ENCODE data around the gene RAG1.

The RAG1 gene

GRCh38 chr11:36569095-36569494 lies 1.3 kb downstream of the RAG1 start:
- Histone ChIP-seq H3K4me1 (ENCODE audit: low read length) (no peaks in the 10 kb centered on the region), H3K27me3 (ENCODE audit: low read depth, low read length) (peaks cover 53% of the 10 kb centered on the region), H3K4me2 (ENCODE audit: low read length) (no peak overlapping the region), H3K9me3 (ENCODE audit: insufficient read depth, low read length) (no peaks in the 10 kb centered on the region), H3K9ac (ENCODE audit: low read length) (no peak overlapping the region), H3K79me2 (ENCODE audit: low read length) (no peaks in the 10 kb centered on the region), H4K20me1 (ENCODE audit: insufficient read depth, low read length) (no peaks in the 10 kb centered on the region), H2AFZ (ENCODE audit: low read depth, low read length) (no peak overlapping the region), H3K36me3 (replicated peaks; ENCODE audit: low read depth, low read length) (no peaks in the 10 kb centered on the region), H3K4me3 (ENCODE audit: low read length) (no peak overlapping the region), H3K27ac (ENCODE audit: low read length) (no peak overlapping the region)
- TF ChIP-seq EZH2phosphoT487 (IDR thresholded peaks at IDR 0.05; ENCODE audit: low read depth) = no peak
- no peak for TF ChIP-seq CTCF (IDR thresholded peaks at IDR 0.05; ENCODE audit: low read depth, low read length)

DNA sequence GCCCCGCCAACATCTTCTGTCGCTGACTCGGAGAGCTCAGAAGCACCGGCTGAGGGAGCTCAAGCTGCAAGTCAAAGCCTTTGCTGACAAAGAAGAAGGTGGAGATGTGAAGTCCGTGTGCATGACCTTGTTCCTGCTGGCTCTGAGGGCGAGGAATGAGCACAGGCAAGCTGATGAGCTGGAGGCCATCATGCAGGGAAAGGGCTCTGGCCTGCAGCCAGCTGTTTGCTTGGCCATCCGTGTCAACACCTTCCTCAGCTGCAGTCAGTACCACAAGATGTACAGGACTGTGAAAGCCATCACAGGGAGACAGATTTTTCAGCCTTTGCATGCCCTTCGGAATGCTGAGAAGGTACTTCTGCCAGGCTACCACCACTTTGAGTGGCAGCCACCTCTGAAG lies 6.7 kb downstream of the RAG1 start:
- Histone ChIP-seq H3K4me3 (ENCODE audit: low read length) (no peak overlapping the region), H3K27ac (ENCODE audit: low read length) (no peak overlapping the region), H4K20me1 (ENCODE audit: insufficient read depth, low read length) (no peaks in the 10 kb centered on the region), H3K9me3 (ENCODE audit: insufficient read depth, low read length) (no peaks in the 10 kb centered on the region), H3K36me3 (replicated peaks; ENCODE audit: low read depth, low read length) (no peaks in the 10 kb centered on the region), H3K27me3 (ENCODE audit: low read depth, low read length) (peaks cover 52% of the 10 kb centered on the region), H3K4me1 (ENCODE audit: low read length) (no peaks in the 10 kb centered on the region), H3K9ac (ENCODE audit: low read length) (no peak overlapping the region), H2AFZ (ENCODE audit: low read depth, low read length) (no peak overlapping the region), H3K79me2 (ENCODE audit: low read length) (no peaks in the 10 kb centered on the region), H3K4me2 (ENCODE audit: low read length) (no peak overlapping the region)
- no peak for TF ChIP-seq EZH2phosphoT487 (IDR thresholded peaks at IDR 0.05; ENCODE audit: low read depth)
- TF ChIP-seq CTCF (IDR thresholded peaks at IDR 0.05; ENCODE audit: low read depth, low read length) = no peak

DNA sequence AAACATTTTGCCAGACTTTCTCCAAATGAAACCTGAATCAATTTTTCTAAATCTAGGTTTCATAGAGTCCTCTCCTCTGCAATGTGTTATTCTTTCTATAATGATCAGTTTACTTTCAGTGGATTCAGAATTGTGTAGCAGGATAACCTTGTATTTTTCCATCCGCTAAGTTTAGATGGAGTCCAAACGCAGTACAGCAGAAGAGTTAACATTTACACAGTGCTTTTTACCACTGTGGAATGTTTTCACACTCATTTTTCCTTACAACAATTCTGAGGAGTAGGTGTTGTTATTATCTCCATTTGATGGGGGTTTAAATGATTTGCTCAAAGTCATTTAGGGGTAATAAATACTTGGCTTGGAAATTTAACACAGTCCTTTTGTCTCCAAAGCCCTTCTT lies 9.6 kb downstream of the RAG1 start:
- Histone ChIP-seq H3K27ac (ENCODE audit: low read length) (no peak overlapping the region), H3K79me2 (ENCODE audit: low read length) (no peaks in the 10 kb centered on the region), H3K27me3 (ENCODE audit: low read depth, low read length) (peaks cover 37% of the 10 kb centered on the region), H3K9me3 (ENCODE audit: insufficient read depth, low read length) (no peaks in the 10 kb centered on the region), H3K4me1 (ENCODE audit: low read length) (no peaks in the 10 kb centered on the region), H2AFZ (ENCODE audit: low read depth, low read length) (no peak overlapping the region), H3K36me3 (replicated peaks; ENCODE audit: low read depth, low read length) (no peaks in the 10 kb centered on the region), H3K9ac (ENCODE audit: low read length) (no peak overlapping the region), H3K4me2 (ENCODE audit: low read length) (no peak overlapping the region), H4K20me1 (ENCODE audit: insufficient read depth, low read length) (no peaks in the 10 kb centered on the region), H3K4me3 (ENCODE audit: low read length) (no peak overlapping the region)
- TF ChIP-seq EZH2phosphoT487 (IDR thresholded peaks at IDR 0.05; ENCODE audit: low read depth) (no peak), CTCF (IDR thresholded peaks at IDR 0.05; ENCODE audit: low read depth, low read length) (no peak)

GRCh38 chr11:36577859-36578258 lies 10.1 kb downstream of the RAG1 start:
- H3K4me2 ChIP-seq (ENCODE audit: low read length) = no peak overlapping the region

More at GRCh38 chr11:36577859-36578258, 10.1 kb downstream of the RAG1 start:
- Histone ChIP-seq H4K20me1 (ENCODE audit: insufficient read depth, low read length) (no peaks in the 10 kb centered on the region), H3K4me1 (ENCODE audit: low read length) (no peaks in the 10 kb centered on the region), H3K9me3 (ENCODE audit: insufficient read depth, low read length) (no peaks in the 10 kb centered on the region), H3K4me3 (ENCODE audit: low read length) (no peak overlapping the region), H3K27me3 (ENCODE audit: low read depth, low read length) (peaks cover 33% of the 10 kb centered on the region), H3K27ac (ENCODE audit: low read length) (no peak overlapping the region), H3K36me3 (replicated peaks; ENCODE audit: low read depth, low read length) (no peaks in the 10 kb centered on the region), H3K9ac (ENCODE audit: low read length) (no peak overlapping the region), H2AFZ (ENCODE audit: low read depth, low read length) (no peak overlapping the region), H3K79me2 (ENCODE audit: low read length) (no peaks in the 10 kb centered on the region)
- TF ChIP-seq EZH2phosphoT487 (IDR thresholded peaks at IDR 0.05; ENCODE audit: low read depth) = no peak
- no peak for TF ChIP-seq CTCF (IDR thresholded peaks at IDR 0.05; ENCODE audit: low read depth, low read length)

Measured in OCI-LY3 (cell line).